Measurements from ENCODE around the gene PIF1. TPM values are rescaled to one million over a fixed set of nuclear protein-coding genes. Genes with fewer than 3 reads are reported as not detected.

Gene PIF1
- polyA plus RNA-seq, 1 donor from 2014 or later = 0.78 TPM

GRCh38 chr15:64781299-64781698, 44.1 kb downstream of the PIF1 start:
- no peaks in the 10 kb centered on the region for H3K79me2 ChIP-seq (replicated peaks; ENCODE audit: insufficient read depth, low read length)
- no peak overlapping the region for H3K9ac ChIP-seq (ENCODE audit: low read length)
- no peaks in the 10 kb centered on the region for H4K20me1 ChIP-seq (ENCODE audit: insufficient read depth)
- H3F3A ChIP-seq (ENCODE audit: insufficient read depth, low read length, poor library complexity, severe bottlenecking) = no peaks in the 10 kb centered on the region
- H3K9me2 ChIP-seq (ENCODE audit: insufficient read depth, low read length) = no peaks in the 10 kb centered on the region
- H3K4me3 ChIP-seq (ENCODE audit: low read length) = no peak overlapping the region
- no peak overlapping the region for H2AFZ ChIP-seq (ENCODE audit: low read depth, low read length)
- H3K36me3 ChIP-seq (ENCODE audit: insufficient read depth, low read length) = no peaks in the 10 kb centered on the region
- peaks cover 13% of the 10 kb centered on the region for H3K27me3 ChIP-seq (ENCODE audit: insufficient read depth, low read depth, low read length)
- TF ChIP-seq REST (IDR thresholded peaks at IDR 0.05; ENCODE audit: borderline replicate concordance) (no peak), MXI1 (conservative IDR thresholded peaks at IDR 0.05; ENCODE audit: poor library complexity, severe bottlenecking) (no peak), SMC3 (conservative IDR thresholded peaks at IDR 0.05; ENCODE audit: poor library complexity) (no peak), EP300 (conservative IDR thresholded peaks at IDR 0.05; ENCODE audit: poor library complexity, severe bottlenecking) (no peak), TAF1 (IDR thresholded peaks at IDR 0.05; ENCODE audit: low read depth) (no peak)
- no peaks in the 10 kb centered on the region for H3K9me3 ChIP-seq (ENCODE audit: low read length)
- H3K27ac ChIP-seq (ENCODE audit: low read length) = no peak overlapping the region
- H3K4me2 ChIP-seq (ENCODE audit: low read length) = no peak overlapping the region

- H3K27me3 ChIP-seq (ENCODE audit: insufficient read depth, low read depth, low read length) = peaks cover 19% of the 10 kb centered on the region
Measured at GRCh38 chr15:64780600-64781156, 44.8 kb downstream of the PIF1 start.

GRCh38 chr15:64779630-64780029, 45.8 kb downstream of the PIF1 start:
- TF ChIP-seq CTCF (IDR thresholded peaks at IDR 0.05; ENCODE audit: poor library complexity, severe bottlenecking) = no peak
- no peak for TF ChIP-seq RAD21 (conservative IDR thresholded peaks at IDR 0.05)
- TF ChIP-seq TAF1 (IDR thresholded peaks at IDR 0.05; ENCODE audit: low read depth) = no peak
- H4K20me1 ChIP-seq (ENCODE audit: insufficient read depth) = no peaks in the 10 kb centered on the region

More at GRCh38 chr15:64780600-64781156, 44.8 kb downstream of the PIF1 start:
- H3K4me3 ChIP-seq (ENCODE audit: low read length) = no peak overlapping the region
- no peaks in the 10 kb centered on the region for H3K36me3 ChIP-seq (ENCODE audit: insufficient read depth, low read length)
- TF ChIP-seq MXI1 (conservative IDR thresholded peaks at IDR 0.05; ENCODE audit: poor library complexity, severe bottlenecking) = no peak
- H2AFZ ChIP-seq (ENCODE audit: low read depth, low read length) = no peak overlapping the region
- H3K79me2 ChIP-seq (replicated peaks; ENCODE audit: insufficient read depth, low read length) = no peaks in the 10 kb centered on the region
- H3K27ac ChIP-seq (ENCODE audit: low read length) = no peak overlapping the region
- H3K4me2 ChIP-seq (ENCODE audit: low read length) = no peak overlapping the region
- H3K9me3 ChIP-seq (ENCODE audit: low read length) = no peaks in the 10 kb centered on the region
- H3K9me2 ChIP-seq (ENCODE audit: insufficient read depth, low read length) = no peaks in the 10 kb centered on the region
- no peaks in the 10 kb centered on the region for H3F3A ChIP-seq (ENCODE audit: insufficient read depth, low read length, poor library complexity, severe bottlenecking)
- no peaks in the 10 kb centered on the region for H4K20me1 ChIP-seq (ENCODE audit: insufficient read depth)
- no peak overlapping the region for H3K9ac ChIP-seq (ENCODE audit: low read length)

More at GRCh38 chr15:64779630-64780029, 45.8 kb downstream of the PIF1 start:
- Histone ChIP-seq H3K27ac (ENCODE audit: low read length) (no peak overlapping the region), H3K79me2 (replicated peaks; ENCODE audit: insufficient read depth, low read length) (no peaks in the 10 kb centered on the region), H2AFZ (ENCODE audit: low read depth, low read length) (no peak overlapping the region), H3K9me2 (ENCODE audit: insufficient read depth, low read length) (no peaks in the 10 kb centered on the region), H3K4me3 (ENCODE audit: low read length) (no peak overlapping the region), H3F3A (ENCODE audit: insufficient read depth, low read length, poor library complexity, severe bottlenecking) (no peaks in the 10 kb centered on the region), H3K27me3 (ENCODE audit: insufficient read depth, low read depth, low read length) (peaks cover 25% of the 10 kb centered on the region), H3K4me2 (ENCODE audit: low read length) (no peak overlapping the region), H3K36me3 (ENCODE audit: insufficient read depth, low read length) (no peaks in the 10 kb centered on the region), H3K9ac (ENCODE audit: low read length) (no peak overlapping the region), H3K9me3 (ENCODE audit: low read length) (no peaks in the 10 kb centered on the region)

Measured in neural cell (in vitro differentiated cells).